HEK293 (cell line): ENCODE measurements around the gene ZNF648.

Experiments used
- ATF2 ChIP-seq: fragments of 450-650 bp; formaldehyde crosslinking; IDR thresholded peaks from 2 replicates; pipeline ENCODE4 v1.5.1; 2016; ENCODE audit warnings: missing biosample characterization, missing genetic modification characterization, low read depth
- CTCF ChIP-seq: fragments of 450-650 bp; formaldehyde crosslinking; IDR thresholded peaks from 2 replicates; pipeline ENCODE4 v1.5.1; 2016; ENCODE audit warnings: missing biosample characterization, missing genetic modification characterization
- KLF1 ChIP-seq: fragments of 450-650 bp; formaldehyde crosslinking; IDR thresholded peaks from 2 replicates; pipeline ENCODE4 v1.5.1; 2016; ENCODE audit warnings: missing biosample characterization, missing genetic modification characterization
- MZF1 ChIP-seq: fragments of 450-650 bp; formaldehyde crosslinking; IDR thresholded peaks from 2 replicates; pipeline ENCODE4 v1.5.1; 2017; ENCODE audit warnings: missing biosample characterization, missing genetic modification characterization, borderline replicate concordance
- ZBTB44 ChIP-seq: fragments of 450-650 bp; IDR thresholded peaks from 2 replicates; pipeline ENCODE4 v1.5.1; 2018; ENCODE audit warnings: missing biosample characterization, mild to moderate bottlenecking, missing genetic modification characterization
- ZFP3 ChIP-seq: fragments of 450-650 bp; formaldehyde crosslinking; IDR thresholded peaks from 2 replicates; pipeline ENCODE4 v1.5.1; 2016; ENCODE audit warnings: low read depth, missing biosample characterization, missing genetic modification characterization
- ZNF174 ChIP-seq: fragments of 450-650 bp; formaldehyde crosslinking; IDR thresholded peaks from 2 replicates; pipeline ENCODE4 v1.5.0; 2017; ENCODE audit warnings: missing biosample characterization, mild to moderate bottlenecking, missing genetic modification characterization
- ZNF76 ChIP-seq: fragments of 450-650 bp; formaldehyde crosslinking; IDR thresholded peaks from 2 replicates; pipeline ENCODE4; 2016; ENCODE audit warnings: low read depth, missing biosample characterization, missing genetic modification characterization, borderline replicate concordance
- ZSCAN16 ChIP-seq: fragments of 450-650 bp; formaldehyde crosslinking; IDR thresholded peaks from 2 replicates; pipeline ENCODE4 v1.5.1; 2016; ENCODE audit warnings: missing biosample characterization, missing genetic modification characterization

GRCh38 chr1:182110635-182111034 lies 49.1 kb upstream of the ZNF648 start:
- no peak for TF ChIP-seq KLF1 (tag by site-specific recombination)
- no peak for TF ChIP-seq CTCF
- TF ChIP-seq ZBTB44 (tag by site-specific recombination), result no peak
- TF ChIP-seq ATF2 (tag by site-specific recombination), result no peak
- TF ChIP-seq ZNF174 (tag by site-specific recombination), result no peak
- TF ChIP-seq ZSCAN16 (tag by site-specific recombination), result no peak
- no peak for TF ChIP-seq ZFP3 (tag by site-specific recombination)
- TF ChIP-seq ZNF76, result no peak
- TF ChIP-seq MZF1 (tag by site-specific recombination), result no peak
